HepG2 (cell line): ENCODE data around the gene FOXN3. TPM values are rescaled to one million over a fixed set of nuclear protein-coding genes. Genes with fewer than 3 reads are reported as not detected.

Source experiments
- CREB3 ChIP-seq: sonication (generic); formaldehyde crosslinking; IDR thresholded peaks from 2 replicates; pipeline ENCODE4 v1.5.0; 2020; ENCODE audit warnings: missing genetic modification reagents
- GATA4 ChIP-seq: sonication (generic); IDR thresholded peaks from 2 replicates; pipeline ENCODE4 v1.6.1; 2016; ENCODE audit warnings: antibody characterized with exemption, low read depth, borderline replicate concordance
- GPBP1L1 ChIP-seq: sonication (generic); formaldehyde crosslinking; IDR thresholded peaks from 2 replicates; pipeline ENCODE4 v1.5.0; 2020; ENCODE audit warnings: mild to moderate bottlenecking, missing genetic modification reagents
- IKZF1 ChIP-seq: fragments of 450-650 bp; IDR thresholded peaks from 2 replicates; pipeline ENCODE4 v1.7.1; 2016
- KDM6A ChIP-seq: IDR thresholded peaks from 2 replicates; pipeline ENCODE4 v1.6.1; 2016; ENCODE audit warnings: low read depth
- KLF11 ChIP-seq: IDR thresholded peaks from 2 replicates; pipeline ENCODE4 v1.6.1; 2016; ENCODE audit warnings: missing compliant biosample characterization
- MTF2 ChIP-seq: sonication (generic); formaldehyde crosslinking; IDR thresholded peaks from 2 replicates; pipeline ENCODE4 v1.5.0; 2020; ENCODE audit warnings: missing genetic modification reagents, borderline replicate concordance
- NR0B2 ChIP-seq: sonication (generic); formaldehyde crosslinking; IDR thresholded peaks from 2 replicates; pipeline ENCODE4 v1.4.0; 2020; ENCODE audit warnings: mild to moderate bottlenecking, missing genetic modification reagents
- PHF5A ChIP-seq: IDR thresholded peaks from one replicate; pipeline ENCODE4 v1.6.1; 2018; ENCODE audit warnings: low read depth, missing genetic modification reagents; ENCODE audit not compliant: unreplicated experiment
- PLSCR1 ChIP-seq: sonication (generic); formaldehyde crosslinking; IDR thresholded peaks from 2 replicates; pipeline ENCODE4 v1.5.0; 2020; ENCODE audit warnings: missing genetic modification reagents, mild to moderate bottlenecking, borderline replicate concordance
- STAT5B ChIP-seq: sonication (generic); formaldehyde crosslinking; IDR thresholded peaks from 2 replicates; pipeline ENCODE4 v1.4.0; 2020; ENCODE audit warnings: missing genetic modification reagents
- ZEB1 ChIP-seq: IDR thresholded peaks from 2 replicates; pipeline ENCODE4 v1.6.1; 2012; ENCODE audit warnings: mild to moderate bottlenecking, low read depth, inconsistent platforms; ENCODE audit not compliant: insufficient replicate concordance
- ZFAT ChIP-seq: sonication (generic); formaldehyde crosslinking; conservative IDR thresholded peaks from 2 replicates; pipeline ENCODE4 v1.8.1; 2023; ENCODE audit warnings: missing genetic modification reagents, inconsistent platforms
- ZFP37 ChIP-seq: sonication (generic); formaldehyde crosslinking; IDR thresholded peaks from 2 replicates; pipeline ENCODE4 v1.4.0; 2020; ENCODE audit warnings: missing genetic modification reagents, borderline replicate concordance
- ZNF10 ChIP-seq: sonication (generic); formaldehyde crosslinking; IDR thresholded peaks from 2 replicates; pipeline ENCODE4 v1.4.0; 2020; ENCODE audit warnings: mild to moderate bottlenecking, low read depth, missing genetic modification reagents, borderline replicate concordance
- ZNF143 ChIP-seq: sonication (generic); formaldehyde crosslinking; IDR thresholded peaks from 2 replicates; pipeline ENCODE4 v1.4.0; 2020; ENCODE audit warnings: missing genetic modification reagents
- ZNF354B ChIP-seq: sonication (generic); formaldehyde crosslinking; IDR thresholded peaks from 2 replicates; pipeline ENCODE4 v1.8.0; 2022; ENCODE audit warnings: mild to moderate bottlenecking, missing genetic modification reagents
- ZNF362 ChIP-seq: sonication (generic); formaldehyde crosslinking; IDR thresholded peaks from 2 replicates; pipeline ENCODE4 v1.4.0; 2020; ENCODE audit warnings: missing genetic modification reagents, mild to moderate bottlenecking, borderline replicate concordance
- ZNF609 ChIP-seq: sonication (generic); formaldehyde crosslinking; IDR thresholded peaks from 2 replicates; pipeline ENCODE4 v1.4.0; 2020; ENCODE audit warnings: mild to moderate bottlenecking, missing genetic modification reagents, borderline replicate concordance
- polyA plus RNA-seq, 8 experiments: library from polyadenylated mRNA; depleted of rRNA in 3 of 8; stranded (reverse) in 7 of 8; unstranded in 1 of 8; fragments of >200 nt; fragmentation: Illumina TruSeq in 4 of 8; extraction: Trizol in 4 of 8; gene quantifications; 2 replicates each; pipeline versions ENCODE4 v1.2.1 to v1.2.3, GENCODE V29; 2011 to 2016; ENCODE audit warnings: low read depth in 4 of 8, missing spikeins in 1 of 8, mixed read lengths in 1 of 8; ENCODE audit not compliant: insufficient read depth in 1 of 8
- total RNA-seq, 5 experiments: library from RNA; depleted of rRNA; stranded (reverse); fragments of >200 nt; fragmentation: Illumina TruSeq; extraction: Trizol; gene quantifications; 2 replicates each; pipeline ENCODE4 v1.2.3, GENCODE V29; 2016; ENCODE audit warnings: low read depth in 1 of 5

FOXN3 gene
- total and polyA plus RNA-seq, 2 of the 13 experiments (the other 11 are each of a cell fraction or from before 2014, with no cell fraction given), result 32.4 to 70.2 TPM

GRCh38 chr14:89368490-89369477 is 48.2 kb downstream of the FOXN3 start (continued):
- TF ChIP-seq ZNF609 (CRISPR knock-in tag) (peak; percentile 91; the same call in 1 of the 2 replicates), PLSCR1 (CRISPR knock-in tag) (no peak), PHF5A (CRISPR knock-in tag) (no peak), KDM6A (CRISPR knock-in tag) (peak; percentile 70), MTF2 (CRISPR knock-in tag) (no peak), NR0B2 (CRISPR knock-in tag) (no peak), GATA4 (peak; percentile 62; the same call in 1 of the 2 replicates), IKZF1 (no peak), ZNF362 (CRISPR knock-in tag) (peak; percentile 51; the same call in 1 of the 2 replicates), STAT5B (CRISPR knock-in tag) (no peak), ZNF354B (CRISPR knock-in tag) (no peak), ZNF10 (CRISPR knock-in tag) (no peak), ZFP37 (CRISPR knock-in tag) (no peak), CREB3 (CRISPR knock-in tag) (no peak), ZEB1 (peak; percentile 87), KLF11 (CRISPR knock-in tag) (0 out of 2 replicates have a peak, but pooled peaks have one; percentile 55), ZFAT (CRISPR knock-in tag) (no peak), ZNF143 (CRISPR knock-in tag) (peak; percentile 67), GPBP1L1 (CRISPR knock-in tag) (no peak)
